DOHH2 (cell line): ENCODE data around the gene SYNE3.

Experiments used
- H3F3A ChIP-seq: fragments of 200-600 bp; sonication (generic), shearing (Covaris generic); 2 replicates; pipeline ENCODE4 v1.6.0; 2016; ENCODE audit warnings: antibody characterized with exemption, mild to moderate bottlenecking; ENCODE audit not compliant: control insufficient read depth, insufficient read depth
- H3K27ac ChIP-seq: fragments of 200-600 bp; sonication (generic); 2 replicates; pipeline ENCODE4 v1.5.1; 2014; ENCODE audit warnings: low read depth, mild to moderate bottlenecking, low read length, moderate library complexity
- H3K27me3 ChIP-seq: fragments of 200-600 bp; sonication (generic); 2 replicates; pipeline ENCODE4 v1.6.1; 2014; ENCODE audit warnings: mild to moderate bottlenecking, low read length, mixed read lengths; ENCODE audit not compliant: control insufficient read depth
- H3K36me3 ChIP-seq: fragments of 200-600 bp; sonication (generic); 2 replicates; pipeline ENCODE4 v1.6.1; 2014; ENCODE audit warnings: mild to moderate bottlenecking, low read length, moderate library complexity, mixed read lengths; ENCODE audit not compliant: control insufficient read depth
- H3K4me1 ChIP-seq: fragments of 200-600 bp; sonication (generic); 2 replicates; pipeline ENCODE4 v1.6.1; 2014; ENCODE audit warnings: mild to moderate bottlenecking, low read length, mixed read lengths; ENCODE audit not compliant: control insufficient read depth
- H3K4me2 ChIP-seq: fragments of 200-600 bp; sonication (generic); 2 replicates; pipeline ENCODE4 v1.6.0; 2014; ENCODE audit warnings: mild to moderate bottlenecking, low read length, moderate library complexity
- H3K4me3 ChIP-seq: fragments of 200-600 bp; sonication (generic); 2 replicates; pipeline ENCODE4 v1.5.1; 2014; ENCODE audit warnings: mild to moderate bottlenecking, low read length, mixed read lengths
- H3K79me2 ChIP-seq: fragments of 200-600 bp; sonication (generic); 2 replicates; pipeline ENCODE4 v1.6.1; 2014; ENCODE audit warnings: mild to moderate bottlenecking, low read length, mixed read lengths; ENCODE audit not compliant: control insufficient read depth
- H3K9me2 ChIP-seq: fragments of 200-600 bp; sonication (generic); replicated peaks from 2 replicates; pipeline ENCODE4 v1.6.1; 2014; ENCODE audit warnings: mild to moderate bottlenecking, low read length, mixed read lengths; ENCODE audit not compliant: control insufficient read depth
- H3K9me3 ChIP-seq: fragments of 200-600 bp; sonication (generic); 2 replicates; pipeline ENCODE4 v1.6.1; 2014; ENCODE audit warnings: antibody characterized with exemption, low read length, mixed read lengths; ENCODE audit not compliant: control insufficient read depth, insufficient read depth
- H4K20me1 ChIP-seq: fragments of 200-600 bp; sonication (generic); 2 replicates; pipeline ENCODE4 v1.6.0; 2014; ENCODE audit warnings: low read depth, mild to moderate bottlenecking, antibody characterized with exemption, low read length, moderate library complexity; ENCODE audit not compliant: control insufficient read depth, insufficient read depth
- CTCF ChIP-seq: fragments of 200-600 bp; sonication (generic); IDR thresholded peaks from one replicate; pipeline ENCODE4 v1.5.1; 2014; ENCODE audit warnings: antibody characterized with exemption, mild to moderate bottlenecking, low read depth, low read length; ENCODE audit not compliant: poor library complexity, severe bottlenecking
- EZH2phosphoT487 ChIP-seq: fragments of 200-600 bp; sonication (generic); IDR thresholded peaks from 2 replicates; pipeline ENCODE4 v1.6.1; 2017; ENCODE audit warnings: borderline replicate concordance, mild to moderate bottlenecking, antibody characterized with exemption, low read length, moderate library complexity, mixed read lengths

Gene SYNE3

GRCh38 chr14:95483309-95484165 is 32.9 kb downstream of the SYNE3 start:
- Histone ChIP-seq H3K27ac (no peak overlapping the region), H3K79me2 (no peaks in the 10 kb centered on the region), H3K9me2 (no peaks in the 10 kb centered on the region), H3K4me1 (peaks cover 50% of the 10 kb centered on the region), H3K4me2 (no peak overlapping the region), H3K9me3 (no peaks in the 10 kb centered on the region), H4K20me1 (no peaks in the 10 kb centered on the region), H3K36me3 (no peaks in the 10 kb centered on the region), H3K27me3 (no peaks in the 10 kb centered on the region; the same call in 1 of the 2 replicates), H3F3A (no peaks in the 10 kb centered on the region), H3K4me3 (no peak overlapping the region)
- TF ChIP-seq CTCF (no peak), EZH2phosphoT487 (no peak)

- H3K79me2 ChIP-seq, result no peaks in the 10 kb centered on the region
- no peak overlapping the region for H3K4me3 ChIP-seq
- TF ChIP-seq EZH2phosphoT487 (no peak), CTCF (no peak)
- H3K9me3 ChIP-seq, result no peaks in the 10 kb centered on the region
- H3F3A ChIP-seq, result no peaks in the 10 kb centered on the region
- peaks cover 43% of the 10 kb centered on the region for H3K4me1 ChIP-seq
- no peaks in the 10 kb centered on the region for H4K20me1 ChIP-seq
- H3K9me2 ChIP-seq, result no peaks in the 10 kb centered on the region
- H3K27ac ChIP-seq, result no peak overlapping the region
- H3K27me3 ChIP-seq, result no peaks in the 10 kb centered on the region; the same call in 1 of the 2 replicates
- H3K36me3 ChIP-seq, result no peaks in the 10 kb centered on the region
- no peak overlapping the region for H3K4me2 ChIP-seq
Observed at GRCh38 chr14:95482627-95483308, 33.7 kb downstream of the SYNE3 start.

GRCh38 chr14:95481391-95482022 is 34.9 kb downstream of the SYNE3 start:
- no peaks in the 10 kb centered on the region for H3K9me2 ChIP-seq
- H3K79me2 ChIP-seq, result no peaks in the 10 kb centered on the region
- peaks cover 30% of the 10 kb centered on the region for H3K4me1 ChIP-seq

More at GRCh38 chr14:95481391-95482022, 34.9 kb downstream of the SYNE3 start:
- no peaks in the 10 kb centered on the region; the same call in 1 of the 2 replicates for H3K27me3 ChIP-seq
- no peaks in the 10 kb centered on the region for H3K9me3 ChIP-seq
- H3K36me3 ChIP-seq, result no peaks in the 10 kb centered on the region
- H3F3A ChIP-seq, result no peaks in the 10 kb centered on the region
- H3K4me3 ChIP-seq, result no peak overlapping the region
- TF ChIP-seq CTCF (no peak), EZH2phosphoT487 (no peak)
- no peaks in the 10 kb centered on the region for H4K20me1 ChIP-seq
- no peak overlapping the region for H3K4me2 ChIP-seq
- H3K27ac ChIP-seq, result no peak overlapping the region
